ENCODE results near the gene NTF4. TPM values are rescaled to one million over a fixed set of nuclear protein-coding genes. Genes with fewer than 3 reads are reported as not detected.

Gene NTF4
- total and polyA plus RNA-seq, 2 of the 8 experiments (the other 6 are each of a cell fraction or from before 2014, with no cell fraction given) = 3.1 to 6.5 TPM

- POLR2A ChIA-PET (ENCODE audit: partially characterized antibody) = interaction anchor here (1.0 to 1.5 kb wide), 2 partner anchors 12 to 52 kb away, joined by 3 read pairs; no protein-coding TSS in a partner anchor
- no peak for DNase-seq (ENCODE audit: low read depth in 1 of 2, low spot score in 2 of 2)
- Histone ChIP-seq H2AK5ac (ENCODE audit: low read depth, low read length) (no peak overlapping the region), H3K4me3 (ENCODE audit: extremely low read depth in 1 of 4, insufficient read depth in 2 of 4, low read depth in 3 of 4, low read length in 4 of 4) (peak overlapping the region in 2 of 4 experiments; percentile 28 to 45; a peak in 4 of 8 replicates), H4K20me1 (replicated peaks in 1 of 2; ENCODE audit: control insufficient read depth in 1 of 2, insufficient read depth in 2 of 2, low read length in 2 of 2) (no peaks in the 10 kb centered on the region), H3K79me1 (ENCODE audit: low read depth, low read length) (no peaks in the 10 kb centered on the region), H2BK15ac (ENCODE audit: low read length) (no peak overlapping the region), H2BK5ac (ENCODE audit: low read depth, low read length) (peak overlapping the region; percentile 35; the same call in 1 of the 2 replicates), H3K56ac (replicated peaks; ENCODE audit: insufficient read length, low read depth, low read length) (no peak overlapping the region), H3K23ac (ENCODE audit: insufficient read length) (no peak overlapping the region), H3K4me1 (replicated peaks in 1 of 4; ENCODE audit: control insufficient read depth in 3 of 4, insufficient read depth in 4 of 4, low read length in 3 of 4) (peaks cover 0 to 22% (median 17%) of the 10 kb centered on the region in 4 experiments; a peak in 6 of 7 replicates), H4K8ac (ENCODE audit: extremely low read depth, insufficient read depth, low read length) (no peak overlapping the region), H3K4me2 (ENCODE audit: insufficient read depth in 1 of 2, low read depth in 2 of 2, low read length in 2 of 2) (peak overlapping the region; percentile 88 to 90), H3K23me2 (ENCODE audit: low read depth, low read length) (peaks cover 8% of the 10 kb centered on the region), H3K27ac (ENCODE audit: low read depth, low read length) (no peak overlapping the region), H4K5ac (ENCODE audit: insufficient read length, low read depth, low read length) (peak overlapping the region; percentile 13), H2AFZ (ENCODE audit: low read length) (no peak overlapping the region), H3K36me3 (ENCODE audit: control insufficient read depth in 2 of 4, insufficient read depth in 4 of 4, low read length in 3 of 4) (no peaks in the 10 kb centered on the region), H3K9me3 (ENCODE audit: insufficient read depth in 2 of 2, low read depth in 1 of 2, low read length in 1 of 2) (no peaks in the 10 kb centered on the region; a peak in 1 of 4 replicates), H4K91ac (replicated peaks; ENCODE audit: insufficient read length, low read length) (peak overlapping the region; percentile 25), H2BK20ac (ENCODE audit: low read length) (no peak overlapping the region), H3K27me3 (replicated peaks in 1 of 4; ENCODE audit: control insufficient read depth in 3 of 4, extremely low read depth in 1 of 4, insufficient read depth in 3 of 4, low read length in 3 of 4) (peaks cover 8 to 54% (median 46%) of the 10 kb centered on the region in 4 experiments), H2BK120ac (replicated peaks; ENCODE audit: low read depth, low read length) (no peak overlapping the region), H3K14ac (ENCODE audit: insufficient read length) (no peak overlapping the region), H3K9ac (replicated peaks in 1 of 4; ENCODE audit: extremely low read depth in 1 of 4, low read depth in 3 of 4, low read length in 3 of 4) (no peak overlapping the region), H3K79me2 (ENCODE audit: control insufficient read depth in 1 of 2, insufficient read depth in 2 of 2, low read length in 2 of 2) (no peaks in the 10 kb centered on the region), H3K18ac (ENCODE audit: extremely low read depth, low read length) (no peak overlapping the region; the same call in 1 of the 2 replicates), H2BK12ac (ENCODE audit: low read depth, low read length) (0 out of 2 replicates have a peak overlapping the region, but pooled peaks have one; percentile 50), H3K4ac (replicated peaks; ENCODE audit: insufficient read length, low read depth, low read length) (peak overlapping the region; percentile 32)
- 57% methylated on average over 12 of the region's 13 CpGs; no CpG with 5 or more reads in 1 of the 2 experiments for WGBS, 2 experiments (ENCODE audit: extremely low coverage in 1 of 2, insufficient coverage in 1 of 2, insufficient read length in 1 of 2, insufficient replicate concordance in 2 of 2, low coverage in 1 of 2, low lambda C conversion rate in 2 of 2, missing lambda C conversion rate in 1 of 2)
- FAIRE-seq = no peak
- CTCF ChIA-PET (ENCODE audit: partially characterized antibody) = interaction anchor here (1.0 to 1.8 kb wide), 6 partner anchors 9 to 80 kb away, joined by 3 to 7 read pairs (median 4); partner anchors contain the start of genes GYS1 and RUVBL2
- TF ChIP-seq TAF1 (IDR thresholded peaks at IDR 0.05; ENCODE audit: low read depth, low read length) (no peak), MAX (IDR thresholded peaks at IDR 0.05) (no peak)
Measured at GRCh38 chr19:49065905-49066512, 1.4 kb upstream of the NTF4 start.

All from H1 (cell line).